NCI-H524 treated with DMSO at 0.1 percent for 48 hours (cell line): Measurements from ENCODE around the gene PARD3.
A peak's percentile ranks its signal among the peaks of the same experiment; 100 is the strongest.

Source experiments
- DNase-seq: peaks from one replicate; lab custom pipeline; 2025; lab: John Stamatoyannopoulos, UW

PARD3 gene

DNA sequence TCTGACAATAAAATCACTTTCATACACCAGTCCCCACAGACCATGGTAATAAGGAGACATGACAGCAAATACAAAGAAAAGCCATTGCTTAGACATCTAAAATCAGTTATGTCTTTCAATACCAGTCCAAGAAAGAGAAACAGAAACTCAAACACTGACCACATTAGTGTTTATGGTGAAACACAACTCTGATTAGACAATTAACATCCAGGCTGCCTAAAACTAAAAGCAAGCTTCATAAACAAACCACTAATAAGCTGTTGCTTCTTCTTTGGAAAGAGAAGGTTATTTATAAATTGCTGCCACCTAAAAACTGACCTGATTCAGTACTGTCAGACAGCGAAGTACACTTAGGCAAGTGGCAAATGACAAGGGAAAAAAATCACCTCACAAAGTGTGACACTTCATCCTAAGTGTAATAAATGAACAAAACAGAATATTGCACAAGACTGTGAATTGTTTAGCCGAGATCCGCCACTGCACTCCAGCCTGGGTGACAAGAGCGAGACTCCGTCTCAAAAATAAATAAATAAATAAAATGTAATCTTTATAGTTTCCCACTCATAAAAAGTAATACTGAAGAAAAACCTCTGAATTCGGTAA lies 277.4 kb downstream of the PARD3 start:
- DNase-seq = no peak

- no peak for DNase-seq
Measured at GRCh38 chr10:34535872-34536271, 279.2 kb downstream of the PARD3 start.

DNA sequence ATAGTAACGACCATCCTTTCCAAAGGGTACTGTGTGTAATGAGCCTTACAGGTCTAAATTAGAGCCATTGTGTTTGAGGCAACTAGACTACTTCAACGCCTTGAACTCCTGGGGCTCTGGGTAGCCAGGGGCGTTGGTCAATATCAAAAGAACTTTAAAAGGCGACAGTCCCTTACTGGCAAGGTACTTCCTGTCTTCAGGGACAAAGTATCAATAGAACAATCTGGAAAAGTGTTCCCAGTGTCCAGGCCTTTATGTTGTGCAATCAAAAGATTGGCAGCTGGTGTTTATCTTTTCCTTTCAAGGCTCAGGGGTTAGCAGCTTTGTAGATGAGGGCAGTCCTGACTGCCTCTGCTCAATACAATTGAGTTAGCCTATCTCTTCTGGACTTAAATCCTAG lies 284.3 kb downstream of the PARD3 start:
- no peak for DNase-seq

- no peak for DNase-seq
Measured at GRCh38 chr10:34528320-34528719, 286.8 kb downstream of the PARD3 start.

- DNase-seq = peak; percentile 0
Measured at GRCh38 chr10:34526758-34527730, 288.1 kb downstream of the PARD3 start.

- DNase-seq = no peak
Measured at GRCh38 chr10:34526186-34526585, 288.9 kb downstream of the PARD3 start.

GRCh38 chr10:34524369-34525091 lies 290.6 kb downstream of the PARD3 start:
- no peak for DNase-seq

DNA sequence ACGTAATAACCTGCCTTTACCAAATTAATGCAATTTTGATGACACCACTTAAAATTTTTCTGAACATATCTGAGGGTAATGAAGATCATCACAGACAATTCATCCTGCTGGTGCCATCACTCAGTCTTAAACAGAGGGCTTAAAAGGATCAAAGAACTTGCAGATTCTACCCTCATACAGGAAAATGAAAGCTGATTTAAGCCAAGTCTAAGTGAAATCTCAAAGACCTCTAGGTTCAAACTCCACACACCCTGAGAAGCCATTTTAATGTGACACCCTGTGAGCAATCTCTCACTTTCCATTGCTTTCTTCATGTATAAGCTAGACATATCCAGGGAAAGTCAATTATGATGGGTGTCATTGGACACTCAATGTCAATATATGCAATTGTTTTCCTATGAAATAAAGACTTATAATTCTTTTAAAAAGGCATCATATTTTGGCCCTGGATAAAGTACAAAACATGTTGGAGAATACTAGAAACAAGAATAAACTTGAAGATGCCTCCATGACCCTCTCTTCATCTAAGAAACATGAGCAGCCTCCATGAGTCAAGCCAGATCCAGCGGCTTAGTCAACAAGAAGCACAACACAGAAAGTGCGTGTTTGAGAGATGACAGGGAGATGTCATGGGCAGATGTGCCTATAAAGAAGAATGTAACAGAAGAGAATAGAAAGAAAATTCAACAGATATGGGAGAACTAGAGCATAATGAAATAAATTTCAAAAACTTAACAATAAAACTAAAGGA lies 291.9 kb downstream of the PARD3 start:
- DNase-seq = no peak

DNA sequence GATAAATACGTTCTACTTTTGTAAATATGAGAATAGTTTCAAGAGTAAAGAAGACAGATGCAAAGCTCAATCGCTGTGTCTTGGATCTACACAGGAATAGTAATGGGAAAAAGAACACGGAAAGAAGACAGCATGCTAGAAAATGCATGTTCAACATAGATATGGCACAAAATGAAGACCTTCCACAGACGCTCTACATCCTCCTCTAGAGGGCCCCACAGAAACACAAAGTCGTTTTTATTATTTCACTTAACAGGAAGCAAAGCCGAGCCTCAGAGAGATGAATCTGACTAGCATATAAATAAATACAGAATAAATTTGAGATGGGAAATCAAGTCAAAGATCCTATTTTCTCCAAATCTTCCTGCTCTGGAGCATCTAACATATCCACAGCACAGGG lies 292.6 kb downstream of the PARD3 start:
- DNase-seq = no peak

DNA sequence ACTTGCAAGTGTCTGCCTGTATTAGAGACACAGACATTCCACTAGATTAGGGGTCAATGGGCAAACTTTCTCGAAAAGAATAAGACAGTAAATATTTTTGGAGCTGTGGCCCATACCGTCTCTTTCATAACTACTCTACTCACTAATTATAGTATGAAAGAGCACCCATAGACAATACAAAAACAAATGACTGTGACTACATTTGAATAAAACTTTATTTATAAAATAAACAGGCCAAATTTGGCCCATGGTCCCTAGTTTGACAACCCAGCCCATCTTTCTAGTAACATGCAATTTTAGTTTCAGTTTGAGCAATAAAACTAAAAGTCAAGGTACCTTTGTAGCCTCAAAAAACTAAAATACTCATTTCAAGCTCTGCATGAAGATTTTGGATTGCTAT lies 294.6 kb downstream of the PARD3 start:
- no peak for DNase-seq

GRCh38 chr10:34520084-34520483 lies 295.0 kb downstream of the PARD3 start:
- no peak for DNase-seq

DNA sequence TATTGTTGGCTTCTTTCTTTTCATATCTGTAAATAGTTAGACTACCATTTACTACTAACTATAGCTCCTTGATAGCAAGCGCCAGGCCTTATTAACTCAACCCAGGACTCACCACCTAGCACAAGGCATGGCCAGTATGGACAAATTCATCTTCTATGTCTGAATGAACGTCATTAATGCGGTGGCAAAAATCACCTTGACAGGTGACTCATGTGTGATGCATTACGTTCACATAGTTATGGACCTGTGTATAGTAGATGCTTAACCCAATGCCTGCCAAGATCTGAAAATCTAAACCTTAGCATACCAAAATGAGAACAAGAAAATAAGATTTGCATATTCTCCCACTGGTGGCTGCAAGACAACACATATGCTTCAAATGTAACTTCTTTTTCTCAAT lies 300.8 kb downstream of the PARD3 start:
- DNase-seq = no peak

GRCh38 chr10:34513636-34514035 lies 301.5 kb downstream of the PARD3 start:
- no peak for DNase-seq

GRCh38 chr10:34507217-34507616 lies 307.9 kb downstream of the PARD3 start:
- DNase-seq = no peak

- no peak for DNase-seq
Measured at GRCh38 chr10:34506786-34507185, 308.3 kb downstream of the PARD3 start.

GRCh38 chr10:34505338-34505737 lies 309.8 kb downstream of the PARD3 start:
- no peak for DNase-seq

GRCh38 chr10:34504534-34504933 lies 310.6 kb downstream of the PARD3 start:
- no peak for DNase-seq

DNA sequence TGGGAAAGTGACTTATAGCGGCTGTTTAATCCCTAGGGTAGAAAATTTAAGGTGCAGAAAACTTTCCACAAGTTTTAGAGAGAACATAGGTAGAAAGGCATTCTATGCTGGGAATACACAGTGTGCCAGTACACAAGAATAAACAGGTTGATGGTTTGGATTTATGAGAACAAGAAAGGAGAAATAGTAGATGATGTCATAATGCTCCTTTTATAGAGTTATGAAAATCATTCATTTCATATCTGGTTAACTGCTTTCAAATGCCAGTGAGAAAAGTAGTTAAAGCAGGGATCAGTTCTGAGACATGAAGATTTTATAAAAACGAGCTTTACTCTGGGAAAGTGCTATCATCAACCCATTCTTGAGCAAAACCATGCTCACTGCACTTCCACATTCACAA lies 311.4 kb downstream of the PARD3 start:
- no peak for DNase-seq

GRCh38 chr10:34499612-34500279 lies 315.4 kb downstream of the PARD3 start:
- DNase-seq = no peak

GRCh38 chr10:34498821-34499220 lies 316.3 kb downstream of the PARD3 start:
- no peak for DNase-seq

- no peak for DNase-seq
Measured at GRCh38 chr10:34495938-34496337, 319.2 kb downstream of the PARD3 start.
